HG03135 (cell line): Measurements from ENCODE around the gene SDC3.

Experiments used
- ATAC-seq: cut with Tn5 transposase; IDR thresholded peaks from one replicate; pipeline ENCODE4 v1.9.1; 2021; ENCODE audit warnings: mild to moderate bottlenecking, moderate library complexity; ENCODE audit not compliant: unreplicated experiment

SDC3 gene

GRCh38 chr1:30905916-30906620 is 2.5 kb downstream of the SDC3 start:
- no peak for ATAC-seq

DNA sequence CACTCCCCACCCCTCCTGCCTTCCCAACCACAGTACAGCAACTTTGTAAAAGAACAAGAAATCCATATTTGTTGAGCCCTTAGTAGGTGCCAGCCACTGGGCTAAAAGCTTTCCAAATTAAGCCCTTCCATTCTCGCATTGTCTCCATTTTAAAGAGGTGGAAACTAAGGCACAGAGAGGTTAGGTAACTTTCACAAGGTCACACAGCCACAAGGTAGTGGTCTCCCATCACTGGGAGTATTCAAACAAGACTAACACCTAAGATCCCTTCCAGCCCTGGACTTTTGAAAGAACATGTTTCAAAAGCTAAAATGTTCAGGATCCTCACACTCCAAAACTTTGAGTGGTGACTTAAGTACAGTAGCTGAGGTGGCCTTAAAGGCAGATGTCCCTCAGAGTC is 3.2 kb downstream of the SDC3 start:
- ATAC-seq, result no peak

- no peak for ATAC-seq
These were observed 3.6 kb downstream of the SDC3 start for GRCh38 chr1:30904962-30905335.

GRCh38 chr1:30904191-30904961 is 4.2 kb downstream of the SDC3 start:
- no peak for ATAC-seq

DNA sequence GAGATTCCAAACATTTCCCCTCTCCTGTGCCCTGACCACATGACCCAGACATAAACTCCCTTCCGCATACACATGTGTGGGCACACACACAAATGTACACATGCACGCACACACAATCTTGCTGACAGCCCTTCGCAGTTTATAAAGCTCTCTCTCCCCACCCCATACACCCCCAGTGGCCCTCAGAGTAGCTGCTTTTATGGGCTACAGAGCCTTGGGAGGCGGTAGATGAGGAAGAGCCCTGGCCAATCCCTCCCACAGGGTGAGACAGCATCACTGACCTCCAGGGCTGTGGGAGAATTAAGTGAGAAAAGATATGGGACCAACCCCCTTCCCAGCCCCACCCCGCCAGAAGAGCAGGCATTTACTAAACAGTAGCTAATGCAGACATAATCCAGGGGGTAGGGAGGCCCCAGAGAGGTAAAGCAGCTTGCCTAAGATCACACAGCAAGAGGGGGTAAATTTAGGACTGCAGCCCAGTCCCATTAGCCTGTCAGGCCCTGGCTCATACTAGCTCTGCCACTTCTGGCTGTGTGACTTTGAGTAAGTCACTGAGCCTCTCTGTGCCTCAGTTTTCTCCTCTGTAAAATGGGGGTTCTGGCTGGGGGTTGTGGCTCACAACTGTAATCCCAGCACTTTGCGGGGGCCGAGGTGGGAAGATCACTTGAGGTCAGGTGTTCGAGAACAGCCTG is 5.1 kb downstream of the SDC3 start:
- no peak for ATAC-seq

- ATAC-seq, result no peak
These were observed 5.8 kb downstream of the SDC3 start for GRCh38 chr1:30902593-30903290.

- no peak for ATAC-seq
These were observed 6.6 kb downstream of the SDC3 start for GRCh38 chr1:30901798-30902581.

DNA sequence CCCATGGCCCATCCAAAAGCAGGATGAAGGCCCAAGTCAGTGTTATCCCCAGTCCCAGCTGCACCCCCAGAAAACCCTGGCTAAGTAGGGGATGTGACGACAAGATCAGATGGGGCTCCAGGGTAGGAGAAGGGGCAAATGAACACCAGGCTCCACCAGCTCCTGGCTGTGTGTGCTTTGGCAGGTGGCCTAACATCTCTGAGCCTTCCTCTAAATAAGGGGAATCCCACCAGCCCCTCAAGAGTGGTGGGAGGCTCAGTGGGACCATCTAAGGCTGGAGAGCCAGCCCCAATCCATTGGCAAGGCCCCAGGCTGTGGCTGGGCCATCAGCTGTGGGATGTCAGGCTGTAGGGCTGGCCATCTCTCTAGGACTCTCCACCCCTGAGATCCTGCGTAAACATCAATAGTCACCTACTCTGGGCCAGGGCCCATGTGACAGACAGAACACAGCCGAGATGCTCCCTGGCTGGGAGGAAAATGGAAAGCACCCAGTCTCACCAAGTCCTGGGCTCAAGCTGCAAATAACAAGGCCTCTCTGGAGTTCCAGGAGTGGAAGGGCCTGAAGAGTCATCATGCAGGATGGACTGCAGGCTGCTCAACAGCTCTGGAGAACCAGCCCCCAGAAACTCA is 7.5 kb downstream of the SDC3 start:
- no peak for ATAC-seq

DNA sequence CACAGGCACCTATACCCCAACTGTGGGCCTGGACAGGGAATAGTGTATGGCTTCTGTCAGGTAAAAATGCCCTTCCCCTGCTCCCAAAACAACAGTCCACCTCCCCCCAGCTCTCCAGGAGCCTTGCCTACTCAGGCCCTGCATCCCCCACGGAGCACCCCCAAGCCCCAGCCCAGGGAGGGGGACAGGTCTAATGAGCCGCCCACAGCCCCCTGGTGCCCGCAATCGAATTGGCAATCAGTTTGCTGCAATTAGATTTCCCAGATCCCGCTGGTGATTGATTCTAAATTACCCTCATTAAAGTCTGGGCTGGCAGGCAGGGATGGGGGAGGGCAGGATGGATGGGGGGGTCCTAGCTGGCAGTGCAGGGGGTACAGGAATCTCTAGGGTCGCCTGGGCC is 8.1 kb downstream of the SDC3 start:
- ATAC-seq, result no peak

DNA sequence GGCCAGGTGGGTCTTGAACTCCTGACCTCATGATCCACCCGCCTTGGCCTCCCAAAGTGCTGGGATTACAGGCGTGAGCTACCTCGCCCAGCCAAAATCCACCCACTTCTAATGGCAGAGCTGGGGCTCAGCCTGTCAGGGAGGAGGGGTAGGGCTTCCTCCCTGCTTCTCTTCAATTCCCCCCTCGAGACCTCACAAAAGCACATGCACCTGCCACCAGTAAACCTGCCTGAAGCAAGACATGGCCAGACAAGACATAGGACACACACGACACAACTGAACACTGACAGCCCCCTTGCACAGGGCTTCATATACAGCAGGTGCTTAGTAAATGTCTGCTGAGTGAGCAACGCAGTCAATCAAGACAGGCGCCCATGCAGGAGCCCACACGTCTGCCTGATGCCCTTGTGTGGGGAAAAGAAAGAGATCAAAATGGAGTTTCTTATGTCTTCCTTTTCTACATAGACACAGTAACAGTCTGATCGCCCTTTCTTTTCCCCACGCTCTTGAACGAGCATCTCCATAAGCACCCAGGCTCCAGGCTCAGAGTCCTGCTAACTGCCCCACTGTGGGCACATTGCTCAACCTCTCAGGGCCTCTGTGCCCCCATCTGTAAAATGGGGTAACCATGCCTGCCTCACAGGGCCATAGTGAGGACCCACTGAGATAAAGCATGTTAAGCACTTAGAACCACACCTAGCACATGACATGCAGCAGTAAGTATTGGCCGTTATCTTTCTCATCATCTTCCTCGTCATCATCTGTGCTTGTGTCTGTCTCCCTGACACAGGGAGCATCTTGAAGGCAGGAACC is 8.8 kb downstream of the SDC3 start:
- no peak for ATAC-seq

DNA sequence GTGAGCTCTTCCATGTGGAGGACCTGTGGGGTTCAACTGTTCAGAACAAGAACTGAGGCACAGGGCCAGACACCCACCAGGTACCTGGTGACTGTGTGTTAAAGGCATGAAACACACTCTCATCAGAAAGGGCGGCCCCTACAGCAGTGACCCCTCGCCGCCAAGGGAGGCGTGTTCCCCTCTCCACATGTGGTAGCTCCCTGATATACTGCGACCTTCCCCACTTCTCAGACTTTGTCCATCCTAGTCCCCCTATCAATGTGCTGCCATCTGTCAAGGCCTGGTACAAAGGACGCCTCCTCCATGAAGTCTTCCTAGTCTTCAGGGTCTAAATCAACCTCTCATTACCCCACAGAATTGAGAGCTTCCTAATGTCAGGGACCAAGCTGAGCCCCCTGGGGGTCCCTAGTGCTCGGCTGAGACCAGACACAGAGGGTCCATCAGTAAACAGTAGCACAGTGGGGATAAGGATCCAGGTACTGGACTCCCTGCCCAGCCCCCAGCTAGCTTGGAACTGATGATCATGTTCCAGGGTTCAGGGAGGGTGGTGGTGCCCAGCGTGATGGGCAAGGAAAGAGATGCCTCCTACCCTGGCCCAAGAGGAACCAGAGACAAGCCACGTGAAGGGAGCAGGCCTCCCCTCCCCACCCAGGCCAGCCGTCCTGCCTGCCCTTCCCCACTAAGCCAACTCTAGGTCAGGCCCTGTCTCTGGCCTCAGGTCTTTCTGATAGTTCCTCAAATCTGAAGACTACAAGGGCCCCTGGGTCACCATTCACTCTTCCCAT is 10.3 kb downstream of the SDC3 start:
- ATAC-seq, result no peak

GRCh38 chr1:30896905-30897304 is 11.7 kb downstream of the SDC3 start:
- ATAC-seq, result no peak

GRCh38 chr1:30895944-30896660 is 12.5 kb downstream of the SDC3 start:
- no peak for ATAC-seq

DNA sequence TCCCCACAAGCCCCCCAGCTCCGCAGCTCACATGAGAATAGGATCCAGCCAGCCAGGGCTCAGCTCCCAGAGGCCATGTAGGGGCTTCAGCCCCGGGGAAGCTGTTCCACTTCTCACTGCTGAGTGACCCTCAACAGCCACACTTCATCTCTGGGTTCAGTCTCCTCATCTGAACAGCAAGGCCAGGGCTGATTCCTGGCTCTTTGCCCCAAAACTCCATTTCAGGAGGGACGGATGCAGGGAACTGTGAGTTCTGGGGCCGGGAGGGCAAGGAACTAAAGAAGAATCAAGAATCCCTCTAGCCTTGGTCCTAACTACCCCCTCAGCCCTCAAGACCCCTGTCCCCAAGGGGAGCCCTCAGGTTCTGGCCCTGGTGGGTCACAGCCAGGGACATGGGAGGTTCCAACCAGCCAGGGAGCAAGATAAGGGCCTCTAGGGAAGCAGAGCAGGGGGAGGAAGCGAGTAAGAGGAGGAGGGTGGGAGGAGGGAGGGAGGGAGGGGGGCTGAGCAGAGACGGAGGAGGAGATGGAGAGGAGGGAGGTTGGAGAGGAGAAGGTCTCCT is 13.1 kb downstream of the SDC3 start:
- ATAC-seq, result no peak

DNA sequence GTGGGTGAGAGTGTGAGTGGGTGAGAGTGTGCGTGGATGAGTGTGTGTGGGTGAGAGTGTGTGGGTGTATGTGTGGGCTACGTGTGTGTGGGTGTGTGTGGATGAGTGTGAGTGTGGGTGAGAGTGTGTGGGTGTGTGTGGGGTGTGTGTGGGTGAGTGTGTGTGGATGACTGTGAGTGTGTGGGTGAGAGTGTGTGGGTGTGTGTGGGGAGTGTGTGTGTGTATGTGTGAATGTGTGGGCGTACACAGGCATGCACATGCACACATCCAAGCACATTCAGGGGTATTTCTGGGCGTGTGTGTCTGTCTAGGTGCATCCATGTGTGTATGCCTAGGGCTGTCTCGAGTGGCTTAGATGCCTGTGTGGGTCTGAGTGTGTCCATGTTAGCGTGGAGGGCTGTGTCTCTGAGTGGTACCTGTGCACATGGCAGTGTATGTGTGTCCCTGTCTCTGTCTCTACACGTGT is 14.0 kb downstream of the SDC3 start:
- no peak for ATAC-seq

GRCh38 chr1:30893776-30894507 is 14.6 kb downstream of the SDC3 start:
- no peak for ATAC-seq

DNA sequence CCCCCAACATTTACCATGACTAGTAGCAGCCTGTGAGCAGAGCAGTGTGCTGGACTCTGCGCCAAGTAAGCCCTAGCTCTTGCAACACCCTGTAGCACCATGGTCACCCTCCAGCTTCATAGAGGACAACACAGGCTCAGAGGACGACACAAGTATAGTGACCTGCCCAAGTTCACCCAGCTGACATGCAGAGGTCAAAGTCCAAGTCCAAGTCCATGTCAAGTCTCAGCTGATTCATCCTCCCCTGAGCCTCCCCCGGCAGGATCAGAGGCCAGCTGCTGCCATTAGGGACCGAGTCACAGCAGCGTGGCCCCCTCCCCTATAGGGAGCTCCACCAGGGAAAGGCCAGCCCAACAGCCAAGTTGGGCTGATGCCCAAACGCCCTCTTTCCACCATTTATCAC is 15.9 kb downstream of the SDC3 start:
- no peak for ATAC-seq
